Measurements from ENCODE around the gene APIP.

APIP gene

DNA sequence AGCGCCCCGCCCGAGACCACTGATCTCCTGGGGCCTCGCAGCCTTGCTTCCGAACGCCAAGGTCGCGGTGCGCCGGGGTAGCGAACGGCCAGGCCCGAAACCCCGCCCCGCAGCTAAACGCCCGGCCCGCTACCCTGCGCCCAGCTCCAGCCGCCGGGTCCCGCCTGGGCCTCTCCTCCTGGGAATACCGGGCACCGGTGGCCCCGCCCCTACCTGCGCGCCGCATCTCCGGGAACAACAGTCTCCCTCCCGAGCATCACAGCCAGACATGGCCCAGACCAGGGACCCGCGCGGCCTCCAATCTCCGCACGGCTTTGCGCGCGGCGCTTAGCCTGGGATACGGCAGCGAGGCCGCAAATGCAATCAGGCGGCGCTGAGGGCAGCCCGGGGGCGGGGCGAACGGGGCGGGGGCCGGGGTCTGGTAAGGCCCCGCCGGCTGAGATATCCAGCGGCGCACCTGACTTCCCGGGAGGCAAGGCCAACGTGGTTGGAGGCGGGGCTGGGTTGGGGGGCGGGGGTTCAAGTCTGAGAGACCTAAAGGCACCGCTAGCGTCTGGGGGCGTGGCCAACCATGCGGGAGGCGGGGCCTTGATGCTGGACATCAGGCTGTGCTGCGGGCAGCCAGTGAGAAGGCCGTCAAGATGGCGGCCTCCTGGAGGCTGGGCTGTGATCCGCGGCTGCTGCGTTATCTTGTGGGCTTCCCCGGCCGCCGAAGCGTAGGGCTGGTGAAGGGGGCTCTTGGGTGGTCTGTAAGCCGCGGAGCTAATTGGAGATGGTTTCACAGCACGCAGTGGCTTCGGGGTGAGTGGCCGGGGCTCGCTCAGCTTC lies at the start of gene APIP, which contains the start of gene PDHX:
APIP (minus strand) TSS at position 365 of the 828 bp plus-strand sequence; CDS start at position 270, 95 bp downstream.
PDHX (plus strand) TSS at position 604 of the 828 bp plus-strand sequence; CDS start at position 642, 38 bp downstream.
- DNase-seq, result peak; percentile 55

GRCh38 chr11:34964610-34965331 lies 48.6 kb upstream of the APIP start:
- no peak for DNase-seq

GRCh38 chr11:34963351-34963750 lies 47.2 kb upstream of the APIP start:
- DNase-seq, result no peak

GRCh38 chr11:34962034-34962433 lies 45.9 kb upstream of the APIP start:
- DNase-seq, result no peak

- no peak for DNase-seq
These were observed 44.1 kb upstream of the APIP start for GRCh38 chr11:34960277-34960676.

GRCh38 chr11:34959770-34960169 lies 43.6 kb upstream of the APIP start:
- no peak for DNase-seq

DNA sequence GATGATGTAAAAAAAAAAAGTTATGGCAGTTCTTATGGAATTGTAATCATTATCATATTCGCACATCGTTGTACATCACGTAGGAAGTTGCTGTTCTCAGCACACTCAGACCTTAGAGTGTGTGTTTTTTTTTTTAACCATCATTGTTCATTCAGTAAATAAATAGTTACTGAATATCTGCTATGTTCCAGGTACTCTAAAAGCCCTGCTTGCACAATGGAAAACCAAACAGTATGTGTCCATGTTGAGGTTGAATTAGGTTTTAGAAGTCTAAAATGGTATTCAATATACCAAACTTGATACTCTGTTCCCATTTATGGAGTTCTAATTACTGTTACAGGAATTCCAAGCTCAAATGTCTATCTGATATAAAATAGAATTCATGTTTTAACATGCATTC lies 41.4 kb upstream of the APIP start:
- DNase-seq, result no peak

- DNase-seq, result no peak
These were observed 41.0 kb upstream of the APIP start for GRCh38 chr11:34957206-34957605.

- no peak for DNase-seq
These were observed 37.8 kb upstream of the APIP start for GRCh38 chr11:34953955-34954354.

DNA sequence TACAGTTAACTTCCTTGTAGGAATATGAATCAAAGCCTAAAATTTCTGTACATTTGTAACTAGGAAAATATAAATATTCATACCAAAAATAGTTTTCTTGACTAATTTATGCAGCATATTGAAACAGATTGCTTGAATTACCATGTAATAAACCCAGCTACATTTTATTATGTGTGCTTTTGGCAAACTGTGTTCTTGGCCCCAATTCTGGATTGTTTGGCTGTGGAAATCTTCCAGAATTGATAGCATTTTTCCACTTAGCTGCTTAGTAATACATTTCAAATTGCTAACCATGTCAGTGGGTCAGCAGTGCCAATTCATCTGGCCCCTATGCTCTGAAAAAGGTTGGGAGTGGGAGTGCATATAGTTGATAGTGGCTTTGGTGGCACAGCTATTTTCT lies 32.5 kb upstream of the APIP start:
- no peak for DNase-seq

DNA sequence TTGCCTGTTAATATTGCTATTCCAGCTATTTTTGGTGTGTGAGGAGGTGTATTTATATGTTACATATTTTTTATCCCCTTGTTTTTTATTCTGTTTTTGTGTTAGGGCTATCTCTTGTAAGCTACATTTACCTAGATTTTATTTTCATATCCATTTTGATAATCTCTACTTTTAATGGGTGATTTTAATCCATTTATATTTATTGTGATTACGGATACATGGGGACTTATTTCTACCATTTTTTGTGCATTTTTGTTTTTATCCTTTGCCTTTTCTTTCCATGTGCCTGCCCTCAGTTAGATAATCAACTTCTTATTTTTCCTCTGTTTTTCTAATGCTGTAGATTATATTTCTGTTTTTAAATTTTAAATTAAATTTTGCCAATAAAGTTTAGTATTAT lies 28.5 kb upstream of the APIP start:
- no peak for DNase-seq

DNA sequence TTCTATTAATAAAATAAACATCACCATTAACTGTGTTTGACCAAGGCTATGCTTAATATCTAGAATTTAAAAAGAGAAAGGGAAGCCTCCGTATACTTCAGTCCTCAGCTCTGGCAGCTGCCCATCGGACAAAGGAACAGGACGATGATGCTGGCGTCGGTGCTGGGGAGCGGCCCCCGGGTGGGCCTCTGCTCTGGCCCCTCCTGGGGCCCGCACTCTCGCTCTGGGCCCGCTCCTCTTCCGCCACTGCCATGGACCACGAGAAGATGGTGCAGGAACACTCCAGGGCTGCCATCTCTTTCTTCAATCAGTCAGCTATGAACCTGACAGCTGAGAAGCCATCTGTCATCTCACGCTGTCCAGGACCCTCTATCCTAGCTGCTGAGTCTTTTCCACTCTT lies 25.5 kb upstream of the APIP start:
- DNase-seq, result no peak

DNA sequence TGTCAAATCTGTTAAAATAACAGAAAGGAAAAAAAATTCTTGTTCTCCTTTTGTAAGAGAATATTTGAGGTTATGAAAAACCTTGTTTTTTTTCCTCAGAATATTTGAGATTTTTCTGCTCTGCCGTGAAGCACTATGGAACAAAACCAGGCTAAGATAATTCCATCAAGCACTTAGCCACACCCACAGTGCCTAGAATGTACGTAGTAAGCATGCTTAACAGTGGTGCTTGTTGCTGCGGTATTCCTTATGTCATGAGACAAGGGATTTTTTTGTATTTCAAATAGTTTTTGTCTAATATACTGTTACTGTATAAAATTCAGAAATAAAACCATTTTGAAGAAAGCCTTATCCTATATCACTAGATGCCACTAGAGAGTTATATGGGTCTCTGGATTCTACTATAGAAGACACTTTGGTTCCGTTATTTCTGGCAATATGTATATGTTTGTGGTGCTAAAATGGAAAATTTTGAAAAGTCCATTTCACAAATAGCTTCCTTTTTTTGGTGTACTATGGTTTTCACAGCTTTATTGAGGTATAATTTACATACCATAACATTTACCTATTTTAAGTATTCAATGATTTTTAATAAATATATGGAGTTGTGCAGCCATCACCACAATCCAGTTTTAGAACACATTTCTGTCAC lies 24.0 kb upstream of the APIP start:
- no peak for DNase-seq

GRCh38 chr11:34938611-34939010 lies 22.4 kb upstream of the APIP start:
- DNase-seq, result no peak

- no peak for DNase-seq
These were observed 20.9 kb upstream of the APIP start for GRCh38 chr11:34936945-34937629.

DNA sequence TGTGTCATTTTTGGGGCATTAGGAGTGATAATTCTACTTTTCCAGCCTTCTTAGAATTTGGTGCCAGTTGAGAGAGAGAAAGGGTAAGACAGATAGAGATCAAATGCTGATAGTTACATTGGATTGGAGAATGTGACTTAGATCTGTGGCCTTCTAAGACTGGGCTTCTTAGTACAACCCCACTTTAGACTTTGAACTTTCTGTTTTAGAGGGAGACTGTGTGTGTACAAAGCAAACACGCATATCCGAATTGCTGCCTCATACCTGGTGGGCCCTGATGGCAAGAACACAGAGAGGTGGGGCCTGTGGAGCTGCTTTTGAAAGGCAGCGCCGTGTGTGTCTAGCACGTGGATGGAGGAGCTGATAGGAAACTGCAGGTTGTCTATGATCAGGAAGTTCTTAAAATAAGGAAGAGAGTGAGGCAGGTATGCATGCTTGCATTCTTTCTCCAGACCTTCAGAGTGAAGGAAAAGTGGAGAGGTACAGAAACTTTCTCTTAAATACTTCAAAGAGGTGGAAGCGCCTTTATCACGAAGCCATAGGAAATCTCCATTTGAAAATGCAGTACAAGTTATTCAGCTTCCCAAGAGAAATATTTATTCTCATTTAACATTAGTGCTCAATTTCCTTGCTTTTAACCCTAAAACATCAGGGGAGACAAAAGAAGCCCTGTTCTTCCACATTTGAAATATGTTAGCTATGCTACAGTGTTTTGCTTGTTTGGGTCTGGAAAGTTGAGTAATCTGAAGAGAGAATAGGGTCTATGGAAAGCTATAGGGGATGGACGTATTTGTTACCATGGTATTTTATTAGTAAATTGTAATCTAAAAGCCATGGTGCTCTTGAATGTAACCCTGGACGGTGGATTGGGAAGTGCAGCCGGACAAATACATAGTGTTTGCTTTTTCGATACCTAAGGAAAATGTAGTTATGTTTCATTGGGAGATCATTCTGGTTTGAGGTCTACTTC lies 13.9 kb upstream of the APIP start:
- no peak for DNase-seq

GRCh38 chr11:34928960-34929680 lies 12.9 kb upstream of the APIP start:
- DNase-seq, result no peak

DNA sequence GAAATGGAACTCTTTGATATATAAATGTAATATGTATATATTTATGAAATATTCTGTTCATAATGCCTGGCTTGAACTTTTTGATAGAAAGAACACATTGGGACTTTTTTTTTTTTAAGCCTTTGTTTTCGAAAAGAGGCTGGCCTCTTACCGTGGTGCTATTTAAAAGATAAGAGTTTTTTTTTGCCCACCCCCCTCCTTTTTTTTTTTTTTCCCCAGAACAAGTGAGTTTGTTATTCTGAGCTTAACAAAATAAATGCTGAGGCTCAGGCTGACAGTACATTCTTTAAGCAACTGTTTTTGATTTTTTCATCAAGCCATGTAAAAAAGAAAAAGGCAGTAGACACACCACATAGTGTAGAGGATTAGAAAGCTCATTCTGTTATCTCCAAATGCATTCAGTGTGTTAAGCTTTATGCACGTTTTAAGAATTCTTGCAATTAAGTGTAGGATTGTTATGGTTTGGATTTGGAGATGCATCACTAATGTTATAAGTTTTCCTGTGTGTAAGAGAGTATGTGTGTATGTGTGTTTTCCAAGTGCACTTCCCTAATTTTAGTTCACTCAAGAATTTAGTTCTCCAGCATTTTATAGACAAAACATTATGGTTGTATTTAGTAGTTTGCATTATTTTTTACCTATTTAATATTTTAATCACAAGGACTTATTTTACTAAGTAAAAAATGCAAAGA lies 12.2 kb upstream of the APIP start:
- no peak for DNase-seq

GRCh38 chr11:34926831-34927132 lies 10.6 kb upstream of the APIP start:
- DNase-seq, result no peak

GRCh38 chr11:34926101-34926830 lies 10.1 kb upstream of the APIP start:
- no peak for DNase-seq
